ENCODE results near the gene PRKG1. TPM values are rescaled to one million over a fixed set of nuclear protein-coding genes. Genes with fewer than 3 reads are reported as not detected.

PRKG1 gene
- total and polyA plus RNA-seq, 2 donors (not counting 1 experiment from before 2014, with no cell fraction given), result 45.8 to 71.8 TPM

DNA sequence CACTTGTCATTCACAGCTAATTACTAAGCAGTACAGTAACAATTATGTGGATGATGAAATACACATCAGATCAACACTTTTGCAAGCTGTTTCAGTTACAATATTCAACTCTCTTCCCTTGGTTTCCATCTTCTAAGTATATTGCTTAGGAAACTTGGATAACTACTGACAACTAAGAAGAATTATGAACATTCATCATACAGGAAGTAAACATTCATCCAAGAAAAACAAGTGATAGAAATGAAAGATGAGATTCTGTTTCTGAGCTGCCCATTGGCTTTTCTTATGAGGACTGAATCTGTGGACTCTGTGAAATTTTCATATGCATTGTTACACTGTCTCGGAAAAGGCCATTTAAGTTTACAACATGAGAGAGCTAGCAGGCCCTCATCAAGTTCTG is 240.2 kb downstream of the PRKG1 start:
- Histone ChIP-seq H3K27me3 (ENCODE audit: control insufficient read depth, insufficient read depth, low read length) (no peaks in the 10 kb centered on the region), H3K4me1 (ENCODE audit: control insufficient read depth, extremely low read depth, insufficient read depth, low read length) (peaks cover 10% of the 10 kb centered on the region), H2AFZ (ENCODE audit: low read length) (no peak overlapping the region), H3K9ac (ENCODE audit: insufficient read depth, low read length) (no peak overlapping the region), H3K79me2 (ENCODE audit: control insufficient read depth, insufficient read depth, low read length) (no peaks in the 10 kb centered on the region), H3K27ac (ENCODE audit: insufficient read depth, low read length) (no peak overlapping the region), H3K4me2 (ENCODE audit: extremely low read depth, insufficient read depth, low read length) (no peak overlapping the region), H4K20me1 (ENCODE audit: control insufficient read depth, extremely low read depth, insufficient read depth, low read length) (no peaks in the 10 kb centered on the region), H3K4me3 (replicated peaks in 1 of 4; ENCODE audit: control extremely low read depth in 1 of 4, insufficient read depth in 1 of 4, low read depth in 3 of 4, low read length in 4 of 4) (no peak overlapping the region), H3K36me3 (ENCODE audit: control insufficient read depth, insufficient read depth, low read length) (no peaks in the 10 kb centered on the region), H3K9me3 (ENCODE audit: control insufficient read depth, insufficient read depth, low read depth, low read length) (no peaks in the 10 kb centered on the region)
- peak in 1 of 2 donors; percentile 53 for DNase-seq (ENCODE audit: low read depth in 2 of 2)
- TF ChIP-seq EZH2 (IDR thresholded peaks at IDR 0.05; ENCODE audit: low read length, missing control alignments), result no peak
- TF ChIP-seq, protein P1, sequence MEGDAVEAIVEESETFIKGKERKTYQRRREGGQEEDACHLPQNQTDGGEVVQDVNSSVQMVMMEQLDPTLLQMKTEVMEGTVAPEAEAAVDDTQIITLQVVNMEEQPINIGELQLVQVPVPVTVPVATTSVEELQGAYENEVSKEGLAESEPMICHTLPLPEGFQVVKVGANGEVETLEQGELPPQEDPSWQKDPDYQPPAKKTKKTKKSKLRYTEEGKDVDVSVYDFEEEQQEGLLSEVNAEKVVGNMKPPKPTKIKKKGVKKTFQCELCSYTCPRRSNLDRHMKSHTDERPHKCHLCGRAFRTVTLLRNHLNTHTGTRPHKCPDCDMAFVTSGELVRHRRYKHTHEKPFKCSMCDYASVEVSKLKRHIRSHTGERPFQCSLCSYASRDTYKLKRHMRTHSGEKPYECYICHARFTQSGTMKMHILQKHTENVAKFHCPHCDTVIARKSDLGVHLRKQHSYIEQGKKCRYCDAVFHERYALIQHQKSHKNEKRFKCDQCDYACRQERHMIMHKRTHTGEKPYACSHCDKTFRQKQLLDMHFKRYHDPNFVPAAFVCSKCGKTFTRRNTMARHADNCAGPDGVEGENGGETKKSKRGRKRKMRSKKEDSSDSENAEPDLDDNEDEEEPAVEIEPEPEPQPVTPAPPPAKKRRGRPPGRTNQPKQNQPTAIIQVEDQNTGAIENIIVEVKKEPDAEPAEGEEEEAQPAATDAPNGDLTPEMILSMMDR (conservative IDR thresholded peaks at IDR 0.05 in 1 of 2, IDR thresholded peaks at IDR 0.05 in 1 of 2; ENCODE audit: low read depth in 1 of 2, low read length in 2 of 2), result no peak

DNA sequence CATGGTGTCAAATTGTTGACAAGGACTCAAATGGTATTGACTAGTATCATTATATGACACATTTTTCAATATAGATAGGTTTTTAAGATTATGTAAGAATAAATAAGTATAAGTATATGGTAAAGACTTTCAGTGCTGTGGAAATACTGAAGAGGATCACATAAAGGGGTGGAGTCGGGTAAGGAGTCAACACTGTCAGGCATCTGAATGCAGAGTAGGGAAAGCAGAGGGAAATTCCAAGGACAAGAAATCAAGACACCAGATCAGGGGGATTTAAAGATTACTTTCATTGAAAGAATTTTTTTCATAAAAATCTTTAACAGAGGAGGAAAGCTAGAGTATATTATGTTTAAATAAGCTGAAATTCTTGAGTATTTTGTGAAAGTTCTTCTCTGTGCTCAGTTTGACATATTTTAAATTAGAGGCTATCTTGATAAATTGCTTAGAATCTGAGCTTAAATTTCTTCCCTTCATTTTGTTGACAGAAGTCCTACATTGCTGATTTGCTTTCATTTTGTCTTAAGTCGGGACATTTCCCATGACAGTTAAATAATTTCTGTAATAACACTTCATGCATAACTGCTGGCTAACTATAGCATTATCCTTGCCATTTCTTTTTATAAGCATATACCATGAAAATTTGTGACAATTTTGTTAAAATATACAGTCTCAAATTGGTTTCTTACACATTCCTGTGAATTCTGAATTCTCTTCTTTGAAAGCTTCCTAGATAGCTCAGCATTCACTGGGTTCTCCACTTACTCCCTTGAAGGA is 244.3 kb downstream of the PRKG1 start:
- TF ChIP-seq EZH2 (IDR thresholded peaks at IDR 0.05; ENCODE audit: low read length, missing control alignments), result no peak
- TF ChIP-seq, protein P1 (conservative IDR thresholded peaks at IDR 0.05 in 1 of 2, IDR thresholded peaks at IDR 0.05 in 1 of 2; ENCODE audit: low read depth in 1 of 2, low read length in 2 of 2), result no peak
- Histone ChIP-seq H3K79me2 (ENCODE audit: control insufficient read depth, insufficient read depth, low read length) (no peaks in the 10 kb centered on the region), H2AFZ (ENCODE audit: low read length) (no peak overlapping the region), H3K9ac (ENCODE audit: insufficient read depth, low read length) (no peak overlapping the region), H3K4me3 (replicated peaks in 1 of 4; ENCODE audit: control extremely low read depth in 1 of 4, insufficient read depth in 1 of 4, low read depth in 3 of 4, low read length in 4 of 4) (no peak overlapping the region), H3K27me3 (ENCODE audit: control insufficient read depth, insufficient read depth, low read length) (no peaks in the 10 kb centered on the region), H3K27ac (ENCODE audit: insufficient read depth, low read length) (no peak overlapping the region), H3K9me3 (ENCODE audit: control insufficient read depth, insufficient read depth, low read depth, low read length) (no peaks in the 10 kb centered on the region), H3K36me3 (ENCODE audit: control insufficient read depth, insufficient read depth, low read length) (no peaks in the 10 kb centered on the region), H3K4me1 (ENCODE audit: control insufficient read depth, extremely low read depth, insufficient read depth, low read length) (peaks cover 2% of the 10 kb centered on the region), H3K4me2 (ENCODE audit: extremely low read depth, insufficient read depth, low read length) (no peak overlapping the region), H4K20me1 (ENCODE audit: control insufficient read depth, extremely low read depth, insufficient read depth, low read length) (no peaks in the 10 kb centered on the region)
- no peak for DNase-seq (ENCODE audit: low read depth in 2 of 2)

DNA sequence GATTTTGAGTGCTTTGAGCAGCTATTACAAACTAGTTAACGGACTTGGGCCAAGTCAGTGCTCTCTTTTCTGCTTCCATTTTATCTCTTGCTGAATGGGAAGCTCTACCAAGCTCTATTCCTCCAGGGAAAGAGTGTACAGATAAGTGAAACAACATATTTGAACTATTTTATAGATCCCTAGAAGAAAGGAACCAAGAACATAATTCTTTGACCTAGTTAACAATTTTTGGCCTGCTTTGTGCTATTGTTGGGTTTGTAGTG is 244.8 kb downstream of the PRKG1 start:
- no peak for DNase-seq (ENCODE audit: low read depth in 2 of 2)
- no peaks in the 10 kb centered on the region for H4K20me1 ChIP-seq (ENCODE audit: control insufficient read depth, extremely low read depth, insufficient read depth, low read length)

More for the DNA sequence above, 244.8 kb downstream of the PRKG1 start:
- Histone ChIP-seq H3K79me2 (ENCODE audit: control insufficient read depth, insufficient read depth, low read length) (no peaks in the 10 kb centered on the region), H3K4me1 (ENCODE audit: control insufficient read depth, extremely low read depth, insufficient read depth, low read length) (no peaks in the 10 kb centered on the region), H3K27ac (ENCODE audit: insufficient read depth, low read length) (no peak overlapping the region), H3K9ac (ENCODE audit: insufficient read depth, low read length) (no peak overlapping the region), H3K36me3 (ENCODE audit: control insufficient read depth, insufficient read depth, low read length) (no peaks in the 10 kb centered on the region), H3K4me3 (replicated peaks in 1 of 4; ENCODE audit: control extremely low read depth in 1 of 4, insufficient read depth in 1 of 4, low read depth in 3 of 4, low read length in 4 of 4) (no peak overlapping the region), H3K9me3 (ENCODE audit: control insufficient read depth, insufficient read depth, low read depth, low read length) (no peaks in the 10 kb centered on the region), H2AFZ (ENCODE audit: low read length) (no peak overlapping the region), H3K27me3 (ENCODE audit: control insufficient read depth, insufficient read depth, low read length) (no peaks in the 10 kb centered on the region), H3K4me2 (ENCODE audit: extremely low read depth, insufficient read depth, low read length) (no peak overlapping the region)
- TF ChIP-seq EZH2 (IDR thresholded peaks at IDR 0.05; ENCODE audit: low read length, missing control alignments), result no peak
- TF ChIP-seq, protein P1 (conservative IDR thresholded peaks at IDR 0.05 in 1 of 2, IDR thresholded peaks at IDR 0.05 in 1 of 2; ENCODE audit: low read depth in 1 of 2, low read length in 2 of 2), result no peak
